Esophagus muscularis mucosa (tissue), 4 donors: ENCODE results near the gene ATP5PB. TPM values are rescaled to one million over a fixed set of nuclear protein-coding genes. Genes with fewer than 3 reads are reported as not detected.

Experiments used
- DNase-seq: peaks from one replicate; pipeline ENCODE4 v3.0.0-alpha.2; 2017; ENCODE audit errors: extremely low spot score
- H3K27ac ChIP-seq, 4 donors: fragments of 200-600 bp; sonication (generic); replicated peaks in 1 of 4; 1 replicate in 3 of 4; 2 replicates in 1 of 4; pipeline ENCODE4 v1.5.1; 2016 to 2019; ENCODE audit warnings: mild to moderate bottlenecking in 1 of 4
- H3K27me3 ChIP-seq, 4 donors: fragments of 200-600 bp; sonication (generic); one replicate each; pipeline versions ENCODE4 v1.5.1 to v1.6.0; 2016 to 2019
- H3K36me3 ChIP-seq, 4 donors: fragments of 200-600 bp; sonication (generic); one replicate each; pipeline ENCODE4 v1.5.1; 2016 to 2019
- H3K4me1 ChIP-seq, 4 donors: fragments of 200-600 bp; sonication (generic); one replicate each; pipeline ENCODE4 v1.5.1; 2016 to 2019
- H3K4me3 ChIP-seq, 4 donors: fragments of 200-600 bp; sonication (generic); 1 replicate in 2 of 4; 2 replicates in 2 of 4; pipeline ENCODE4 v1.5.1; 2016 to 2019; ENCODE audit warnings: mild to moderate bottlenecking in 4 of 4, moderate library complexity in 1 of 4
- H3K9me3 ChIP-seq, 4 donors: fragments of 200-600 bp; sonication (generic); 1 replicate in 3 of 4; 2 replicates in 1 of 4; pipeline ENCODE4 v1.5.1; 2016 to 2019
- EP300 ChIP-seq: sonication (generic); formaldehyde crosslinking; IDR thresholded peaks from one replicate; pipeline ENCODE4 v1.6.1; 2017; ENCODE audit warnings: antibody characterized with exemption
- POLR2A ChIP-seq: fragments of 450-650 bp; IDR thresholded peaks from one replicate; pipeline ENCODE4 v1.6.1; 2017; ENCODE audit warnings: antibody characterized with exemption, moderate library complexity, mild to moderate bottlenecking, low read depth
- POLR2AphosphoS5 ChIP-seq, 2 donors: sonication (generic); formaldehyde crosslinking; IDR thresholded peaks; one replicate each; pipeline ENCODE4 v1.6.1; 2017; ENCODE audit warnings: antibody characterized with exemption in 2 of 2
- WGBS: methylation state at CpG from one replicate; pipeline ENCODE4 v1.1.5; 2018; 5-methylcytosine and 5-hydroxymethylcytosine counted together
- intact Hi-C: fragments of 100-400 bp; cut with DNase I; formaldehyde crosslinking; loops from one replicate; pipeline ENCODE4 v1.15.1; 2023
- total RNA-seq, 4 donors: library from RNA; depleted of rRNA; stranded (reverse); fragments of >200 nt; gene quantifications; one replicate each; pipeline versions ENCODE4 v1.1.0 to v1.2.1, GENCODE V29; 2016
- TF ChIP-seq, protein P1 (sequence below), 3 experiments: fragments of 200-600 bp in 2 of 3; fragments of 450-650 bp in 1 of 3; sonication (generic) in 2 of 3; IDR thresholded peaks; one replicate each; pipeline ENCODE4 v1.5.1; 2017 to 2019; ENCODE audit warnings: antibody characterized with exemption in 3 of 3, mild to moderate bottlenecking in 2 of 3, moderate library complexity in 1 of 3

Gene ATP5PB
- total RNA-seq, 4 donors from 2014 or later: 177 to 203 (median 192) TPM

DNA sequence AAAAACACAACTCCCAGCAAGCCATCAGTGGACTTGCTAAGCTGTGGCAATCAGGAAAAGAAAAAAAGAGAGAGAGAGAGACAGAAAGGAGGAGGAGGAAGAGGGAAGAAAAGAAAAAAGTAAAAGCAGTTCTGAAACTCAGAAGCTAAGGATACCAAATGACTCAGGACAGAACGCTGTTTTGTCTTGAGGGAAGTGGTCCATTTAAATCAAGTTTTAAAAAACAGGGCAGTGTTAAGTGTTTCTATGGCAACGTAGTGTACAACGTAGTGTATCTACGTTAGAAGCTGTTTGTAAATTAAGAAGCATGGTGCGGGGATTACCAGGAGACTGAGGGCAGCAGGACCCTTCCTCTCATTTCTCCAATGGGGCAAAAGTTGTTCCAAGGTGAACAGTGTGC lies 48.3 kb downstream of the ATP5PB start:
- peak; percentile 45 for DNase-seq
- H3K27me3 ChIP-seq: no peaks in the 10 kb centered on the region
- WGBS: 69% methylated on average over 5 of the region's 5 CpGs
- no peaks in the 10 kb centered on the region for H3K9me3 ChIP-seq
- intact Hi-C loops: no loop called here
- no peaks in the 10 kb centered on the region for H3K36me3 ChIP-seq
- no peak overlapping the region for H3K27ac ChIP-seq
- H3K4me3 ChIP-seq: no peak overlapping the region
- no peaks in the 10 kb centered on the region for H3K4me1 ChIP-seq
- no peak for TF ChIP-seq POLR2A
- TF ChIP-seq POLR2AphosphoS5 (IDR thresholded peaks at IDR 0.05): no peak

GRCh38 chr1:111499026-111499785 lies 49.9 kb downstream of the ATP5PB start:
- Histone ChIP-seq H3K4me1 (peaks cover 0 to 6% (median under 1%) of the 10 kb centered on the region in 4 donors), H3K36me3 (no peaks in the 10 kb centered on the region), H3K27ac (no peak overlapping the region), H3K9me3 (no peaks in the 10 kb centered on the region), H3K4me3 (no peak overlapping the region), H3K27me3 (no peaks in the 10 kb centered on the region)
- peak; percentile 31 for DNase-seq
- intact Hi-C loops: no loop called here
- WGBS: 92% methylated on average over 5 of the region's 5 CpGs
- TF ChIP-seq POLR2AphosphoS5 (IDR thresholded peaks at IDR 0.05) (no peak), POLR2A (no peak), EP300 (no peak)
- TF ChIP-seq, protein P1, sequence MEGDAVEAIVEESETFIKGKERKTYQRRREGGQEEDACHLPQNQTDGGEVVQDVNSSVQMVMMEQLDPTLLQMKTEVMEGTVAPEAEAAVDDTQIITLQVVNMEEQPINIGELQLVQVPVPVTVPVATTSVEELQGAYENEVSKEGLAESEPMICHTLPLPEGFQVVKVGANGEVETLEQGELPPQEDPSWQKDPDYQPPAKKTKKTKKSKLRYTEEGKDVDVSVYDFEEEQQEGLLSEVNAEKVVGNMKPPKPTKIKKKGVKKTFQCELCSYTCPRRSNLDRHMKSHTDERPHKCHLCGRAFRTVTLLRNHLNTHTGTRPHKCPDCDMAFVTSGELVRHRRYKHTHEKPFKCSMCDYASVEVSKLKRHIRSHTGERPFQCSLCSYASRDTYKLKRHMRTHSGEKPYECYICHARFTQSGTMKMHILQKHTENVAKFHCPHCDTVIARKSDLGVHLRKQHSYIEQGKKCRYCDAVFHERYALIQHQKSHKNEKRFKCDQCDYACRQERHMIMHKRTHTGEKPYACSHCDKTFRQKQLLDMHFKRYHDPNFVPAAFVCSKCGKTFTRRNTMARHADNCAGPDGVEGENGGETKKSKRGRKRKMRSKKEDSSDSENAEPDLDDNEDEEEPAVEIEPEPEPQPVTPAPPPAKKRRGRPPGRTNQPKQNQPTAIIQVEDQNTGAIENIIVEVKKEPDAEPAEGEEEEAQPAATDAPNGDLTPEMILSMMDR (IDR thresholded peaks at IDR 0.05): no peak

GRCh38 chr1:111501645-111502044 lies 52.4 kb downstream of the ATP5PB start:
- 79% methylated on average over 7 of the region's 7 CpGs for WGBS
- peaks cover 0 to 29% (median 14%) of the 10 kb centered on the region in 4 donors for H3K4me1 ChIP-seq
- peak in 1 of 2 donors; percentile 26 for TF ChIP-seq POLR2AphosphoS5 (IDR thresholded peaks at IDR 0.05)
- TF ChIP-seq POLR2A: no peak
- intact Hi-C loops: no loop called here
- H3K36me3 ChIP-seq: no peaks in the 10 kb centered on the region
- H3K9me3 ChIP-seq: no peaks in the 10 kb centered on the region
- DNase-seq: no peak
- peak overlapping the region in 2 of 4 donors; percentile 2 to 23 for H3K4me3 ChIP-seq
- no peaks in the 10 kb centered on the region for H3K27me3 ChIP-seq
- no peak overlapping the region for H3K27ac ChIP-seq

GRCh38 chr1:111503585-111504060 lies 54.4 kb downstream of the ATP5PB start, which contains the start of the genes ADORA3 and TMIGD3:
TSS of gene ADORA3 (minus strand) at chr1:111503633. CDS start at chr1:111503354, 279 bp downstream.
TSS of gene TMIGD3 (minus strand) at chr1:111503633. CDS start at chr1:111503354, 279 bp downstream.
- Histone ChIP-seq H3K36me3 (no peaks in the 10 kb centered on the region), H3K9me3 (no peaks in the 10 kb centered on the region), H3K27ac (peak within 1 kb of the TSS; percentile 13 to 48 (median 31)), H3K4me1 (peaks cover 15 to 47% (median 31%) of the 10 kb centered on the region in 4 donors), H3K4me3 (peak within 1 kb of the TSS in 3 of 4 donors; percentile 9 to 35 (median 24)), H3K27me3 (no peaks in the 10 kb centered on the region)
- peak in 1 of 2 donors; percentile 54 for TF ChIP-seq POLR2AphosphoS5 (IDR thresholded peaks at IDR 0.05)
- TF ChIP-seq POLR2A: no peak
- intact Hi-C loops: no loop called here
- WGBS: 65% methylated on average over 4 of the region's 4 CpGs
- DNase-seq: no peak

GRCh38 chr1:111504097-111504496 lies 54.8 kb downstream of the ATP5PB start:
- intact Hi-C loops: no loop called here
- DNase-seq: no peak
- Histone ChIP-seq H3K9me3 (no peaks in the 10 kb centered on the region), H3K4me1 (peaks cover 19 to 51% (median 36%) of the 10 kb centered on the region in 4 donors), H3K27ac (no peak overlapping the region), H3K4me3 (no peak overlapping the region), H3K27me3 (no peaks in the 10 kb centered on the region), H3K36me3 (no peaks in the 10 kb centered on the region)
- no peak for TF ChIP-seq POLR2A
- TF ChIP-seq, protein P1 (IDR thresholded peaks at IDR 0.05): no peak
- 66% methylated on average over 6 of the region's 6 CpGs for WGBS

DNA sequence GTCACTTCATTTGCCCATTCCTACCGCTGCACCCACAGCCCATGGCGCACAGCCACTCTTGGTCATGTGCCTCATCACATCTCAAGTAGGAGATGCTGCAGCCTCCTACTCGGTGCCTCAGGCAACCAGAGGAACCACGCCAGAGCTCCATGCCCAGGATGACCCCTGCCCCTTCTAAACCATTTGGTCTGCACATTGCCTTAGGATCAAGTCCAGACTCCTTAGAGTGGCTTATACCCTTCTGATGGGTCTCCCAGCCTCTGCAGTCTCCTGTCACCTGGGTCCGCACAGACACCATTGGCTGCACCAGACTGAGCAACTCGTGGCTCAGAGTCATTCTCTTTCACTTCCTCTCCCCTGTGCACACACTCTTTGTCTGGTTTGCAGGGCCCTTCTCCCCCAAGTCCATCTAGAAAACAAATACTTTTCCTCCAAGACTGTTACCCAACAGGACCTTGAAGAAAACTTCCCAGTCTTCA lies 56.4 kb downstream of the ATP5PB start:
- intact Hi-C loops: loop anchor here (5.0 kb wide), 2 partner anchors 152 to 242 kb away; no protein-coding TSS in a partner anchor
- Histone ChIP-seq H3K27ac (peak overlapping the region; percentile 38 to 89 (median 56)), H3K27me3 (no peaks in the 10 kb centered on the region), H3K36me3 (no peaks in the 10 kb centered on the region), H3K4me1 (peaks cover 35 to 67% (median 52%) of the 10 kb centered on the region in 4 donors), H3K4me3 (no peak overlapping the region), H3K9me3 (no peaks in the 10 kb centered on the region)
- 82% methylated on average over 6 of the region's 6 CpGs for WGBS
- DNase-seq: no peak
- TF ChIP-seq POLR2A: no peak
- TF ChIP-seq POLR2AphosphoS5 (IDR thresholded peaks at IDR 0.05): peak in 1 of 2 donors; percentile 15
